ENCODE results near the gene RAC3. TPM values are rescaled to one million over a fixed set of nuclear protein-coding genes. Genes with fewer than 3 reads are reported as not detected.

Gene RAC3
- total RNA-seq, 4 donors from 2014 or later: 2.6 to 11.1 (median 5.0) TPM

DNA sequence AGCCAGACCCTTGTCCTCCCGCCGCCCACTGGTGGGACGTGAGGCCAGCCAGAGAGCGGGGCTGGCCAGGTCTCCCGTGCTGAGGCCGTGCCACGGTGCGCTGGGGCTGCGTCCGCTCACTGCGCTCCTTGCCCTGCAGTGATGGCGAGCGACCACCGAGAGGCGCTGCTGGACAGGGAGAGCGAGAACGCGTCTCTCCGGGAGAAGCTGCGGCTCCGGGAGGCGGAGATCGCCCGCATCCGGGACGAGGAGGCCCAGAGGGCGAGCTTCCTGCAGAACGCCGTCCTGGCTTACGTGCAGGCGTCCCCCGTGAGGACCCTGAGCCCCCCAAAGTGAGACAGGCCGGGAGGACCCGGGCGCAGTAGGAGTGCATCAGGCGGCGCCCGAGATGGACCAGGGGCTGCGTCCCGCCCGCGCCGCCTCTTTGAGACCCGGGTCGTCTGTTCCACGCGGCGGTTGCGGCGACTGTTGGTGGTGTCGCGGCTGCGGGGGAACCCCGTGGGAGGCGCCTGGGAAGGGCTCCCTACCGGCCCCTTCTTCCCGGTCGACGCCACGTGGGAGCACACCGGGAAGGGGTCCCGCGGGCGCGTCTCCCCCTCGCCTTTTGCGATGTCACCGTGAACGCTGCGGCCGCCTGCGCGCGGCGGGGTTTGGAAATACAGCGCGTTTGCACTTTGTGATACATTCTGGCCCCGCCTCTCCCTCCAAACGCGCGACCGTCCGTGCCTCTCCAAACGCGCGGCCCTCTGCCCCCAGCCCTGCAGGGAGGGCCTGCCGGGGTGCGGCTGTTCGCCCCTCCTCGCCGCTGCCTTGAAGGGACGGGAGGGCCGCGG, 792 bp upstream of the RAC3 start:
- no peaks in the 10 kb centered on the region for H3K36me3 ChIP-seq
- WGBS, 2 donors (ENCODE audit: low coverage in 1 of 2): 1% methylated on average over 82 of the region's 94 CpGs; no CpG with 5 or more reads in 1 of the 2 donors
- intact Hi-C loops (cut with DNase I; ENCODE audit: low total_unique reads): loop anchor here (1.0 to 5.0 kb wide), 2 partner anchors 124 to 468 kb away; no protein-coding TSS in a partner anchor

DNA sequence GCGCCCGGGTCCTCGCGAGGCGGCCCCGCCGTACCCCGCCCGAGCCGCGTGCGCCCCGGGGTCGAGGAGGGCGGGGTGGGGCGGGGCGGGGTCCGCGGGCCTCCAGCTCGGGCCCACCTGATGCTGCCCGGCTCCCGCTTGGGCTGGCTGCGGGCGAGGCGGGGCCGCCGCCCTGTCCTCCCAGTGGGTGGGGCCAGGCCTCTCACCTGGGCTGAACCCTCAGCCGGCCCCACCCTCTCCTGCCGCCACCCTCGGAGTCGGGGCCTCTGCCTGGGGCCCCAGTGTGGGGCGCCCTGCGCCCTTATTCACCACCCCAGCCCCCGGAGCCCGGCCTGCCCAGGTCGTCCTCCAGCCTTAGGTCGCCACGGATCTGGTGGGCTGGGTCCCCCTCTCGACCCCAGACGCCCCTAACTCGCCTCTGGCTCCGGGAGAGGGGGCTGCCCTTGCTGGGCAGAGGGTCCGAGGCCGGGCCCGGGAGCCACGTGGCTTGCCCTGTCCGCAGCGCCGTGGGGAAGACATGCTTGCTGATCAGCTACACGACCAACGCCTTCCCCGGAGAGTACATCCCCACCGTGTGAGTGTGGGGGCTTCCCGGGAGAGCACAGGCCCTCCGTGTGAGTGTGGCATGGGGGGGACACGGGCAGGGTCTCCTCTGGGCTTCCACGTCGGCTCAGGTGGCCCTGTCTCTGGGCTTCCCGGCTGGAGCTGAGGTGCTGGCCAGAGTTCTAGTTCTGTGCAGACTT, 578 bp downstream of the RAC3 start:
- Histone ChIP-seq H3K27me3 (peaks cover 9% of the 10 kb centered on the region), H3K4me1 (peaks cover 12 to 32% (median 27%) of the 10 kb centered on the region in 4 donors), H3K27ac (peak overlapping the region in 2 of 4 donors; percentile 5 to 25), H3K36me3 (no peaks in the 10 kb centered on the region), H3K4me3 (peak overlapping the region in 3 of 4 donors; percentile 3 to 49 (median 37)), H3K9me3 (no peaks in the 10 kb centered on the region)
- TF ChIP-seq, protein P1, sequence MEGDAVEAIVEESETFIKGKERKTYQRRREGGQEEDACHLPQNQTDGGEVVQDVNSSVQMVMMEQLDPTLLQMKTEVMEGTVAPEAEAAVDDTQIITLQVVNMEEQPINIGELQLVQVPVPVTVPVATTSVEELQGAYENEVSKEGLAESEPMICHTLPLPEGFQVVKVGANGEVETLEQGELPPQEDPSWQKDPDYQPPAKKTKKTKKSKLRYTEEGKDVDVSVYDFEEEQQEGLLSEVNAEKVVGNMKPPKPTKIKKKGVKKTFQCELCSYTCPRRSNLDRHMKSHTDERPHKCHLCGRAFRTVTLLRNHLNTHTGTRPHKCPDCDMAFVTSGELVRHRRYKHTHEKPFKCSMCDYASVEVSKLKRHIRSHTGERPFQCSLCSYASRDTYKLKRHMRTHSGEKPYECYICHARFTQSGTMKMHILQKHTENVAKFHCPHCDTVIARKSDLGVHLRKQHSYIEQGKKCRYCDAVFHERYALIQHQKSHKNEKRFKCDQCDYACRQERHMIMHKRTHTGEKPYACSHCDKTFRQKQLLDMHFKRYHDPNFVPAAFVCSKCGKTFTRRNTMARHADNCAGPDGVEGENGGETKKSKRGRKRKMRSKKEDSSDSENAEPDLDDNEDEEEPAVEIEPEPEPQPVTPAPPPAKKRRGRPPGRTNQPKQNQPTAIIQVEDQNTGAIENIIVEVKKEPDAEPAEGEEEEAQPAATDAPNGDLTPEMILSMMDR (IDR thresholded peaks at IDR 0.05): no peak
- no peak for TF ChIP-seq POLR2AphosphoS5 (IDR thresholded peaks at IDR 0.05)
- no peak for TF ChIP-seq EP300 (IDR thresholded peaks at IDR 0.05; ENCODE audit: low read depth)
- no peak for TF ChIP-seq POLR2A (IDR thresholded peaks at IDR 0.05)
- peak; percentile 80 for DNase-seq
- intact Hi-C loops (cut with DNase I; ENCODE audit: low total_unique reads) (loop anchor here (5.0 kb wide), 1 partner anchor 470 kb away; no protein-coding TSS in a partner anchor), in situ Hi-C loops (cut with MboI; ENCODE audit: low pct_ligation_motif_present in 1 of 4, low pct_unique_long_range_greater_than_20kb in 1 of 4, low sequenced_read_pairs in 3 of 4) (loop anchor here in 3 of 4 donors (10.0 to 25.0 kb wide), 2 partner anchors 123 to 130 kb away; no protein-coding TSS in a partner anchor)
- WGBS, 2 donors (ENCODE audit: low coverage in 1 of 2): 19% methylated on average over 12 of the region's 59 CpGs; no CpG with 5 or more reads in 1 of the 2 donors

More for the DNA sequence above, 792 bp upstream of the RAC3 start:
- Histone ChIP-seq H3K27me3 (peaks cover 9% of the 10 kb centered on the region), H3K4me1 (peaks cover 4 to 20% (median 17%) of the 10 kb centered on the region in 4 donors), H3K9me3 (no peaks in the 10 kb centered on the region), H3K4me3 (peak overlapping the region; percentile 18 to 61 (median 49)), H3K27ac (peak overlapping the region; percentile 72 to 90 (median 81))
- in situ Hi-C loops (cut with MboI; ENCODE audit: low pct_ligation_motif_present in 1 of 4, low pct_unique_long_range_greater_than_20kb in 1 of 4, low sequenced_read_pairs in 3 of 4): loop anchor here in 3 of 4 donors (10.0 to 25.0 kb wide), 2 partner anchors 124 to 132 kb away; no protein-coding TSS in a partner anchor
- DNase-seq: peak; percentile 91
- TF ChIP-seq POLR2AphosphoS5 (IDR thresholded peaks at IDR 0.05) (peak in 1 of 3 donors; percentile 18), POLR2A (IDR thresholded peaks at IDR 0.05) (peak; percentile 46), EP300 (IDR thresholded peaks at IDR 0.05; ENCODE audit: low read depth) (no peak)
- TF ChIP-seq, protein P1 (IDR thresholded peaks at IDR 0.05): peak; percentile 92 to 97 (median 95)

DNA sequence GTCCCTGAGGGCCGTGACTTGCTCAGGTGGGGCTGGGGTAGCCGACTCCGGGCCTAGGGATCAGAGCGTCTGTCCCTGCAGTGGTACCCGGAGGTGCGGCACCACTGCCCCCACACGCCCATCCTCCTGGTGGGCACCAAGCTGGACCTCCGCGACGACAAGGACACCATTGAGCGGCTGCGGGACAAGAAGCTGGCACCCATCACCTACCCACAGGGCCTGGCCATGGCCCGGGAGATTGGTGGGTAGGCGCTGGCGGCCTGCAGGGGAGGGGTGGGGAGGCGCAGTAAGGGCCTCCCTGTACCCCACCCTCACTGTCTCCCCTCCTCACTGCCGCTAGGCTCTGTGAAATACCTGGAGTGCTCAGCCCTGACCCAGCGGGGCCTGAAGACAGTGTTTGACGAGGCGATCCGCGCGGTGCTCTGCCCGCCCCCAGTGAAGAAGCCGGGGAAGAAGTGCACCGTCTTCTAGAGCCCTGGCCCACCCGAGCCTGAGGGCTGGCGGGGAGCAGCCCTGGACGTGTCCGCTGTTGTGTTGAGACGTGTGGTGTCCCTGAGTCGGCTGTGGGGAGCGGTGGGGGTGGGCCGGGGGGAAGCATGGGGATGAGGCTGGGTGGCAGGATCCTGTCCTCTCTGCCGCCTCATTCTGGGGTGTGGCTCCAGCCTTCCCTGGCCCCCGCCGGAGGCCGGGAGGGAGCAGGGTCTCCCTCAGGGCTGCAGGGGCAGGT, 2.0 kb downstream of the RAC3 start:
- DNase-seq: no peak
- Histone ChIP-seq H3K4me1 (peaks cover 12 to 38% (median 31%) of the 10 kb centered on the region in 4 donors), H3K27ac (no peak overlapping the region), H3K9me3 (no peaks in the 10 kb centered on the region), H3K4me3 (no peak overlapping the region), H3K36me3 (no peaks in the 10 kb centered on the region), H3K27me3 (peaks cover 9% of the 10 kb centered on the region)
- WGBS, 2 donors (ENCODE audit: low coverage in 1 of 2): 73 to 95% methylated on average over 3 to 36 of the region's 38 CpGs
- in situ Hi-C loops (cut with MboI; ENCODE audit: low pct_ligation_motif_present in 1 of 4, low pct_unique_long_range_greater_than_20kb in 1 of 4, low sequenced_read_pairs in 3 of 4) (loop anchor here in 3 of 4 donors (10.0 to 25.0 kb wide), 2 partner anchors 121 to 129 kb away; no protein-coding TSS in a partner anchor), intact Hi-C loops (cut with DNase I; ENCODE audit: low total_unique reads) (loop anchor here (5.0 kb wide), 1 partner anchor 471 kb away; no protein-coding TSS in a partner anchor)
- no peak for TF ChIP-seq POLR2A (IDR thresholded peaks at IDR 0.05)
- TF ChIP-seq POLR2AphosphoS5 (IDR thresholded peaks at IDR 0.05): no peak
- no peak for TF ChIP-seq EP300 (IDR thresholded peaks at IDR 0.05; ENCODE audit: low read depth)
- TF ChIP-seq, protein P1 (IDR thresholded peaks at IDR 0.05): no peak

All from transverse colon (tissue), 4 donors.